ENCODE data around the gene PTPRM.

PTPRM gene

DNA sequence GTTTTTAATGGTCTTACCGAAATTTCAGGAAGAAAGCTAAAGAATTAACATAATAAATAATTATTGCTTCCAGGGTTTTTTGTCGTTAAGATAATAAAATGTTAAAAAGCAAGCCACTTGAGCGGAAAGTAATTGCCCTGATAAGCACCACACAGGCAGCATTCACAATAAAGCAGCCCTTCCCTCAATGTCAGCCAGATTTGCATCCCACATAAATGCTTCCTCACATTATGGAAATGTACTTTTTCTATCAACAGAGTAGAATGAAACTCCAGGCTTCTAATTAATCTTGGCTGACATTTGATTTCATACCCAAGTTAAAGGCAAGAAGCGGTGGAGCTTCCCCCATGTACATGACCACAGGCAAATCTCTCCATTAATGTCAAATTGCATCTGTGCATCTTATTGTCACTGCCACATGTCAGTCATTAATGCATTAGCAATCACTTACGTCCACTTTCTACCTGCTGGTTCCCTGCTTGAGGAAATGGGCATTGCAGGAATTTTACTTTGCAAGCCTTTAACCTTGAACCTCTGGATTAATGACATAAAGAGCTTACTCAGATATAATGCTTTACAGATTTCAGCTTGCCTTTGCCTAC is 26.2 kb downstream of the PTPRM start:
- no peaks in the 10 kb centered on the region for H3K4me1 ChIP-seq (ENCODE audit: control insufficient read depth in 1 of 2, insufficient read depth in 1 of 2, low read depth in 1 of 2, low read length in 1 of 2)
- H3K36me3 ChIP-seq: no peaks in the 10 kb centered on the region
- TF ChIP-seq, protein P1, sequence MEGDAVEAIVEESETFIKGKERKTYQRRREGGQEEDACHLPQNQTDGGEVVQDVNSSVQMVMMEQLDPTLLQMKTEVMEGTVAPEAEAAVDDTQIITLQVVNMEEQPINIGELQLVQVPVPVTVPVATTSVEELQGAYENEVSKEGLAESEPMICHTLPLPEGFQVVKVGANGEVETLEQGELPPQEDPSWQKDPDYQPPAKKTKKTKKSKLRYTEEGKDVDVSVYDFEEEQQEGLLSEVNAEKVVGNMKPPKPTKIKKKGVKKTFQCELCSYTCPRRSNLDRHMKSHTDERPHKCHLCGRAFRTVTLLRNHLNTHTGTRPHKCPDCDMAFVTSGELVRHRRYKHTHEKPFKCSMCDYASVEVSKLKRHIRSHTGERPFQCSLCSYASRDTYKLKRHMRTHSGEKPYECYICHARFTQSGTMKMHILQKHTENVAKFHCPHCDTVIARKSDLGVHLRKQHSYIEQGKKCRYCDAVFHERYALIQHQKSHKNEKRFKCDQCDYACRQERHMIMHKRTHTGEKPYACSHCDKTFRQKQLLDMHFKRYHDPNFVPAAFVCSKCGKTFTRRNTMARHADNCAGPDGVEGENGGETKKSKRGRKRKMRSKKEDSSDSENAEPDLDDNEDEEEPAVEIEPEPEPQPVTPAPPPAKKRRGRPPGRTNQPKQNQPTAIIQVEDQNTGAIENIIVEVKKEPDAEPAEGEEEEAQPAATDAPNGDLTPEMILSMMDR (IDR thresholded peaks at IDR 0.05): no peak
- no peaks in the 10 kb centered on the region for H3K9me3 ChIP-seq
- H3K4me3 ChIP-seq (ENCODE audit: low read depth in 1 of 2, low read length in 1 of 2): no peak overlapping the region
- H3K27me3 ChIP-seq: no peaks in the 10 kb centered on the region
- no peak overlapping the region for H3K27ac ChIP-seq

DNA sequence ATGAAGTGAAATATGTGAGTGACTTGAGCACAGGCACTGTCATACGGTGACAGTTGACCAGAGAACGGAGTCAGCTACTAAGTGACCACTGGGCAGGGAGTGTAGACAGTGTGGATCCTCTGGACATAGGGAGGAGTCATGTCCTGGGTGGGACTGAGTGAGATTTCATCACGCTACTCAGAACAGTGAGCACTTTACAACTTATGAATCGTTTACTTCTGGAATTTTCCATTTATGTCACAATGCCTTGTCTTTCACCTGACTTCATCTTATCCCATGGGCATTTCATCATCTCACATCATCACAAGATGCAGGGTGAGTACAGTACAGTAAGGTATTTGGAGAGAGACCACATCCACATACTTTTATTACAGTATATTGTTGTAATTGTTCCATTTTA is 29.0 kb downstream of the PTPRM start:
- Histone ChIP-seq H3K9me3 (no peaks in the 10 kb centered on the region), H3K4me3 (ENCODE audit: low read depth in 1 of 2, low read length in 1 of 2) (no peak overlapping the region), H3K36me3 (no peaks in the 10 kb centered on the region), H3K27ac (no peak overlapping the region), H3K27me3 (no peaks in the 10 kb centered on the region), H3K4me1 (ENCODE audit: control insufficient read depth in 1 of 2, insufficient read depth in 1 of 2, low read depth in 1 of 2, low read length in 1 of 2) (no peaks in the 10 kb centered on the region)
- TF ChIP-seq, protein P1 (IDR thresholded peaks at IDR 0.05): no peak

DNA sequence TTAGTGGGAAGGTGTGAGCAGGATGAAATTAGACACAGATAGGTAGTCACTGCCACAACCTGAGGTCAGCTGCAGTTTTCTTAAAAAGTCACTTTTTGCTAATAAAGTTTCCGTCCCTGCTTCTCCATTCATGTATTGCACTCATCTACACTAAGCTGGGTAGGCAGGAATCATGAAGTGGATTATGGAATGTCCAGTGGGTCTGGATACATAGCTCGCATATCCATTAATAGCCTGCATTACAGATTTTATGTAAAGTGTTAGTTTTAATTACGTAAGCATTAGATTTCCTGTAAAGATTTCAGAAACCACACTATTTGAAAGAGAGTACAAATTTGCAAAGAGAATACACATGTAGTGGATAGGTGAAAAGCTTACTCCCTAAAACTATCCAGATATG is 30.4 kb downstream of the PTPRM start:
- Histone ChIP-seq H3K4me3 (ENCODE audit: low read depth in 1 of 2, low read length in 1 of 2) (no peak overlapping the region), H3K27me3 (no peaks in the 10 kb centered on the region), H3K4me1 (ENCODE audit: control insufficient read depth in 1 of 2, insufficient read depth in 1 of 2, low read depth in 1 of 2, low read length in 1 of 2) (no peaks in the 10 kb centered on the region), H3K36me3 (no peaks in the 10 kb centered on the region), H3K9me3 (no peaks in the 10 kb centered on the region), H3K27ac (no peak overlapping the region)
- TF ChIP-seq, protein P1 (IDR thresholded peaks at IDR 0.05): no peak

DNA sequence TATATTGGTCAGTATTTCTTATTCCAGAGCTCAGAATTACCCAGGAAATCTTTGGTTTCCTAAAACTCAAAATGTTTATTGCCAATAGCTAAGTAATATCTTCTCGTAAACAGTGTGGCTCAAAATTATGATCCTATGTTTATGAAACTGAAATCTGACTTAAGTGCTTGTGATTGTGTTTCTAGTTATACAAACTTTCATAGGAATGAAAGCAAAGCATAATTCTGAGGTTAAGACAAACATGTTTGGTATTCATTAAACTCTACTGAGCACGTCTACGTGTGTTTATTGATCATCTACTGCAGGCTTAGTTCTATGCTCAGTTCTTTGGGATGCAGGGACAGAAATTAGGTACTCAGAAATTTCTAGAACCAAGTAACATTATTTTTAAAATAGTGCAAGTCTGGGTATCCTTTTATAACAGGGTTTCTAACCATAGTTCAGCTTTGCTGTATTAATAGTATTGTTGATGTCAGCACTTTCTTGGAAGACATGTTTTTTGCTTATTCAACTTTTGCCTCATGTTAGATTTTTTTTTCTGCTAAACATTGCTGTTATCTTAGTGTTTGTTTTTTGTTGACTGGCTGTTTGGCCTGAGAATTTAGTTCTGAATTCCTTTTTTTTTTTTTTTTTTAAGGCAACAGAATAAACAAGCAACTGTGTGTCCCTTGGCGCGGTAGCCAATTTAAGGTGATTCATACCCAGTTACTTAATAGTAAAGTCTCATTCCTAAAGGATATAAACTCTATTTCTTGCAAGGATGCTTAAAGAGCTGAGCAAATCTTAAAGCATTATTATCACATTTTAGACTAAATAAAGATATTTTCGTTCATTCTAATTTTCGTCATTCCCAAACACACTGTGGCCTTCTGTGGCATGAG is 31.3 kb downstream of the PTPRM start:
- TF ChIP-seq, protein P1 (IDR thresholded peaks at IDR 0.05): no peak
- Histone ChIP-seq H3K4me1 (ENCODE audit: control insufficient read depth in 1 of 2, insufficient read depth in 1 of 2, low read depth in 1 of 2, low read length in 1 of 2) (no peaks in the 10 kb centered on the region), H3K9me3 (no peaks in the 10 kb centered on the region), H3K4me3 (ENCODE audit: low read depth in 1 of 2, low read length in 1 of 2) (no peak overlapping the region), H3K36me3 (no peaks in the 10 kb centered on the region), H3K27me3 (no peaks in the 10 kb centered on the region), H3K27ac (no peak overlapping the region)

DNA sequence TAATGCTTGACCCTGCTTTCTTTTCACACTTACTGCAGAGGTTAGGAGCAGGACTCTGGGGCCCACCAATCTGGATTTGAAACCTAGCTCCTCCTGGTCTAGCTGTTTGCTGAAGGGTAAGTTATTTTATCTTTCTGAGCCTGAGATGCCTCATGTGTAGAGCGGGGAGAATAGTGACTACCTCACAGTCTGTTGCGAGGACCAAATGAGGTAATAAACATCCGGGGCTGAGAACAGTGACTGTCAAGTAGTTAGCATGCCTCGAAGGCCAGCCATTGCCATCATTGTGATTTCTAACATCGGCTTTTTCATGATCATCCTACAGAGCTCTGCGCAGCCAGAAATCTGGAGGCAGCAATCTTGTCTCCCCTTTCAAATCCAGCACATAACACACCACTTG is 32.9 kb downstream of the PTPRM start:
- H3K36me3 ChIP-seq: no peaks in the 10 kb centered on the region
- no peak overlapping the region for H3K4me3 ChIP-seq (ENCODE audit: low read depth in 1 of 2, low read length in 1 of 2)
- H3K27ac ChIP-seq: no peak overlapping the region

More for the DNA sequence above, 32.9 kb downstream of the PTPRM start:
- Histone ChIP-seq H3K27me3 (no peaks in the 10 kb centered on the region), H3K4me1 (ENCODE audit: control insufficient read depth in 1 of 2, insufficient read depth in 1 of 2, low read depth in 1 of 2, low read length in 1 of 2) (no peaks in the 10 kb centered on the region), H3K9me3 (no peaks in the 10 kb centered on the region)
- TF ChIP-seq, protein P1 (IDR thresholded peaks at IDR 0.05): no peak

Measured in neutrophil (primary cell).